ENCODE measurements around the gene OR4D2.
A peak's percentile ranks its signal among the peaks of the same experiment; 100 is the strongest.
"Not testable (repeated sequence)": the region's sequence is repeated elsewhere in the genome, so short reads cannot be mapped to it uniquely, and the experiment has no call there.

OR4D2 gene

DNA sequence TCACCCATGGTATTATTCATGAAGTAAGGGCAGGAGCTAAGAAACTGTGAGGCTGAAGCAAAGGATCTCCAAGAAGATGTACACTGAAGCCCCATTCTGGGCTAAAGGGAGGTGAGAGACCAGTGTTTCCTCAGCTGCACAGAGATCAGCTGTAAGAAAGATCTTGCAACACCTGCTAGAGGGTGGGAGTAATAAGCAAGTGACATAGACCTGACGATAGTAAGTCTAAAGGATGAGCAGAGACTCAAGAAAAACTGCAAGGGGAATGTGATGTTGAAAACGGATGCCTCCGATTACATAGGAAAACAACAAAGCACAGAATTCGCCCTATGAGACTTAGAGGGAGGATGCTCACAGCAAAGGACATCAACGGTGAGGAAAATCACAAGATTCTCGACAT is at the start of gene OR4D2:
Gene OR4D2 (plus strand): TSS at position 301 of the 400 bp plus-strand sequence. CDS start 2,674 bp downstream, outside the sequence.
- no peak for DNase-seq

DNA sequence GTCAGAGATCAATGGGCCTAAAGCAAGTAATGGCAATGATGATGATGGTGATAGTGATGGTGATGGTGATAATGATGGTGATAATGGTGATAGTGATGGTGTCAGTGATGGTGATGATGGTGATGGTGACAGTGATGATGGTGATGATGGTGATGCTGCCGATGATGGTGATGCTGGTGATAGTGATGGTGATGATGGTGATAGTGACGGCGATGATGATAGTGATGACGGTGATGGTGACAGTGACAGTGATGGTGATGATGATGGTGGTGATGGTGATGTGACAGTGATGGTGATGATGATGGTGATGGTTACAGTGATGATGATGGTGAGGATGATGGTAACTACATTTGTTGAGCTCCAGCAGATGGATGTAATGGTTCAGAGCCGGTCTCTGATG is 49.4 kb upstream of the OR4D2 start:
- no peak for DNase-seq

GRCh38 chr17:58119491-58119890 is 47.3 kb upstream of the OR4D2 start:
- no peak for DNase-seq

DNA sequence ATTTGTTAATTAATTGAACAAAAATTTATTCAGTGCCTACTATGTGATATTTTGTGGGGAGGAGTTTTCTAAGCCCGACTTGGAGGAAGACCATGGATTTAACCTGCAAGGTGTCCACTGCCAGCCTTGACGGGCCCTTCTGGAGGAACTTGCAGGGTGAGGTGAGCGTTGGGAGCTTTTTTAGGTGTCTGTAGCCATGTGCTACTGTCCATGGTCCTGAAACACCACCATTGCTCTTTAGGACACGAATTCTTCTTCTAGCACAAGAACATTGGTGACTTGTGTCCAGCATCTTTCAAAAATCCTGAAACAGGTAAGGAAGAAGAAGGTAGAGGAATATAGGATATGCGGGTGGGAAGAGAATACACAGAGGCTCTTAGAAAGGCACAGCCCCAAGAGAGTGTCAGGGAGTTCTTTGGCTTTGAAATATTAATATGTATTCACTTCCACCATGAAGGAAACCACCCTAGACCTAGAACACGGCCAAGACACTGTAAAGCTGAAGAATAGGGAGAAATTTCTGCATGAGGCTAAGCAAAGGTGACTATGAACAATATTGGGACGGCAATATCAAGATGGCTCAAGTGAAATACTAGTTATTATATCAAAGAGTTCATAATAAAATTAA is 46.5 kb upstream of the OR4D2 start:
- DNase-seq = no peak

DNA sequence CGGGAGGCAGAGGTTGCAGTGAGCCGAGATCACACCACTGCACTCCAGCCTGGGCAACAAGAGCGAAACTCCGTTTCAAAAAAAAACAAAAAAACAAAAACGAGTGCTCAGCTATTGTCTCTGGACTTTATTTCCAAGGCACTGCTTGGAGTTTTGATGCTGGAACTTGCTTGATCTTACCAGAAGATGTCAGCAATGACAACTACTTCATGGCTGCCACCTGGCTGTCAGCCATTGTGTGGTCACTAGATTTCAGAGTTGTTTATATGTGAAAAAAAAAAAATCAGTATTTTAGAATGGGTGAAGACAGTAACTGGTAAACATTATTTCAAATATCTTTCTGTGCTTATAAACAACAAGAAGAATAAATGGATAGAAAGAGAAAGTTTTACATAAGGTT is 44.9 kb upstream of the OR4D2 start:
- no peak for DNase-seq

GRCh38 chr17:58127846-58128245 is 38.9 kb upstream of the OR4D2 start:
- DNase-seq = no peak

DNA sequence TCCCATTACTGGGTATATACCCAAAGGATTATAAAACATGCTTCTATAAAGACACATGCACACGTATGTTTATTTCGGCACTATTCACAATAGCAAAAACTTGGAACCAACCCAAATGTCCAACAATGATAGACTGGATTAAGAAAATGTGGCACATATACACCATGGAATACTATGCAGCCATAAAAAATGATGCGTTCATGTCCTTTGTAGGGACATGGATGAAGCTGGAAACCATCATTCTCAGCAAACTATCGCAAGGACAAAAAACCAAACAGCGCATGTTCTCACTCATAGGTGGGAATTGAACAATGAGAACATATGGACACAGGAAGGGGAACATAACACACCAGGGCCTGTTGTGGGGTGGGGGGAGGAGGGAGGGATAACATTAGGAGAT is 34.1 kb upstream of the OR4D2 start:
- not testable (repeated sequence) for DNase-seq

GRCh38 chr17:58136669-58137279 is 30.0 kb upstream of the OR4D2 start:
- DNase-seq = peak; percentile 14

- no peak for DNase-seq
These were observed 25.3 kb upstream of the OR4D2 start for GRCh38 chr17:58141505-58141904.

DNA sequence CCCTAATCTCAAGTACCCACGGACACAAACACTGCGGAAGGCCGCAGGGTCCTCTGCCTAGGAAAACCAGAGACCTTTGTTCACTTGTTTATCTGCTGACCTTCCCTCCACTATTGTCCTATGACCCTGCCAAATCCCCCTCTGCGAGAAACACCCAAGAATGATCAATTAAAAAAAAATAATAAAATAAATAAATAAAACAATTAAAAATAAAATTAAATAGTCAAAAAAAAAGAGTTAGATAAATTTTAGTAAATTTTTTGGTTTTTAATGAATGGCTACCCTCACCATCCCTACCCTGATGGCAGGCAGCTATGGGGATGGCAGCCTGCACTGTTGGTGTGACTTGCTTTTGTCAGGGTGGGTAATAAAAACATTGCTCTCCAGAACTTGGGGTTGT is 23.4 kb upstream of the OR4D2 start:
- not testable (repeated sequence) for DNase-seq

DNA sequence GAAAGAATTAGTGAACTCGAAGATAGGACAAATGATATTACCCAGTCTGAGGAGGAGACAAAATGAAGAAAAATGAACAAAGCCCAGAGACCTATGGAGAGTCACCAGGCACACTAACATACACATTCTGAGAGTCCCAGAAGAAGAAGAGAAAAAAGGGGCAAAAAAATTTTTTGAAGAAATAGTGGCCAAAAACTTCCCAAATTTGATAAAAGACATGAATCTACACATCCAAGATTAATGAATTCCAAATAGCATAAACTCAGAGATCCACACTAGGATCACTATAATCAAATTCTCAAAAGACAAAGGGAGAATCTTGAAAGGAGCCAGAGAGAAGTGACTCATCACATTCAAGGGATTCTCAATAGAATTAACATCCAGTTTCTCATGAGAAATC is 22.0 kb upstream of the OR4D2 start:
- DNase-seq = no peak

- no peak for DNase-seq
These were observed 18.8 kb upstream of the OR4D2 start, which contains the start of gene OR4D1 for GRCh38 chr17:58147930-58148434. Gene OR4D1, plus strand, starts transcription at chr17:58148384. Its CDS starts 6,770 bp downstream, at chr17:58155154.

DNA sequence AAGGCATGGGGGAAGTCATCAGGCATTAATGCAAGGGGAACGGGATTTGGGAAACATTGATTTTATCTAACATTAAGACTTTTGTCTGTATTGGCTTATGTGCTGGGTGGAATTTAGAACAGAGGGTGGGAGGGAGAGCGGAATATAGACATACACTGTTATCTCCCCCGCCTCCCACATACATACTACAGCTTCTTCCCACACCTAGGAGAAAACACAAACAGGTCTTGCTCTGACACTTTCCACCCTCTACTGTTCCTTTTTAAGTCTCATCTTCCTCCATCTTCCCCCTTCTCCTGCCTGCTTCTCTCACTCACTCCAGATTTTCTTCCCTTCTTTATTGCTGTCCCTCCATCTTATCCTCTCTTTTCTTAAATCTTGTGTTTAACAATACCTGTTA is 18.2 kb upstream of the OR4D2 start:
- no peak for DNase-seq

DNA sequence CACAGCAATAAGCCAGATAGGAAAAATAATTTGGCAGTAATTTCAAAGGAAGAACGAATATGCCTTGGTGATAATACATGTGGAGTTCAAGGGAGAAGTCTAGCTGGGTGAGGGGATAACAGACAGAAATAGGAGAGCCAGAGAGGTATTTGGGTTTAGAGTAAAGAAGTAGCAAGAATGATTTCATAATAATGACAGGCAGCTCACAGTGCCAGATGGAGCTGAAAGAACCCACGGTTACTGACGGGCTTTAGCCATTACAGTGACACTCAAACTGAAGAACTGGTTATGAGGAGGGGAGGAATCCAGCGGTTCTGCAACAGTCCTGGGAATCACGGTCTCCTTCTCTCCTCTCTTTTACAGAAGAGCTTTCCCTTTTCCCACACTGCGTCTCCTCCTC is 16.4 kb upstream of the OR4D2 start:
- no peak for DNase-seq

DNA sequence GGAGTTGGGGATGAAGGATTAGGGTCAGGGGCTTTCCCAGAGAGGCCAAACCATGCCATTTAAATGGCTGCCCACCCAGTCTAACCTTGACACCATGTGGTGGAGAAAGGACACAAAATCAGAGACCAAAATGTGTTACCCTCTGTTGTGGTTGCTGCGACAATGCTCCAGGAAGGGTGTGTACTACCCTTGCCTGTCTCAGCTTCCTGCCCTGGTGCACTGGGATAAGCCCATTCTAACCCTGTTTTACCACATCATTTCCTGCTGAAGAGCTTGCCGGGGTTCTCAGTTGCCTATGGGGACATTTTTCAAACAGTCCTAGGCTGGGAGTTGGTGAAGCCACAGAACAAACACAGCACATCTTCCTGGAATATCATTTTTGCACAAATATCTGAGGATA is 13.7 kb upstream of the OR4D2 start:
- no peak for DNase-seq

- no peak for DNase-seq
These were observed 13.1 kb upstream of the OR4D2 start for GRCh38 chr17:58153671-58154070.

DNA sequence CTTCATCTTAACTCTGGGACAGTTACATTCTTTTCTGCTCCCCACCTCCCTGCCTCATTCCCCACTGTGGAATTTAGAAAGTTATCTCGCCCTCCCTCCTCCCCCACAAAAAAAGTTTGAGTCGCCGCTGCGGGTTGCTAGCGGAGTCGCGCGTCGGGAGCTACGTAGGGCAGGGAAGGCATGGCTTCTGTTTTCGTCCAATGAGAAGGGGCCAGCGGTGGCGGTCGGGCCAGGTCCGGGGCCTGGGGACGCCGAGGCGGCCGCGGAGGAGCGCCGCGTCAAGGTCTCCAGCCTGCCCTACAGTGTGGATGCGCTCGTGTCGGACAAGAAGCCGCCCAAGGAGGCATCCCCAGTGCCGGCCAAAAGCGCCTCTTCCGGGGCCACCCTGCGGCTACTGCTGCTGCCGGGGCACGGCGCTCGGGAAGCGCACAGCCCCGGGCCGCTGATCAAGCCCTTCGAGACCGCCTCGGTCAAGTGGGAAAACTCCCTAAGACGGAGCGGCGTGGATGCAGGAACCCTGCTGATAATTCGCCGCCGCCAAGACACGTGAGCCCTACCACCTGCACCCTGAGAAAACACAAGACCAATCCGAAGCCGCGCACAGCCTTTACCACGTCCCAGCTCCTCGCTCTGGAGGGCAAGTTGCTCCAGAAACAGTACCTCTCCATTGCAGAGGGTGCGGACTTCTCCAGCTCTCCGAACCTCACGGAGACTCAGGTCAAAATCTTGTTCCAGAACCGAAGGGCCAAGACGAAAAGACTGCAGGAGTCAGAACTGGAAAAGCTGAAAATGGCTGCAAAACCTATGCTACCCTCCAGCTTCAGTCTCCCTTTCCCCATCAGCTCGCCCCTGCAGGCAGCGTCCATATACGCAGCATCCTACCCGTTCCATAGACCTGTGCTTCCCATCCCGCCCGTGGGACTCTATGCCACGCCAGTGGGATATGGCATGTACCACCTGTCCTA is 9.7 kb upstream of the OR4D2 start:
- DNase-seq = no peak

DNA sequence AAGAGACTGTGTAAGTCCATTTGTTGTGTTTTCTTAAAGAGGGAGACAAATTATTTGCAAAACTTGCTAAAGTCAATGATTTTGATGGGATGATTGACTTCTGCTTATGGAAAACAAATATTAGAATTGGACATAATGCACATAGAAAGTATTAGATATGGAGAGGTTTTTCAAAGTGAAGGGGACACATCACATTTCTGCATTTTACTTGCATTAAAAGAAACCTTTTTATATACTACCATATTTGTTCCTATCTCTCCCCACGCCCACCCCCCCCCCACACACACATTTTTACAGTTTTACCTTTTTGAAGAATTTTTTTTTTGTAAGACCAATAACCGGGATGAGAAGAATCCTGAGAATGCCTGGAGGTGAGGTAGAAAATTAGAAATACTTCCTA is 8.6 kb upstream of the OR4D2 start:
- DNase-seq = no peak

GRCh38 chr17:58161566-58161965 is 5.2 kb upstream of the OR4D2 start:
- DNase-seq = no peak

GRCh38 chr17:58165981-58166380 is 801 bp upstream of the OR4D2 start:
- DNase-seq = no peak

DNA sequence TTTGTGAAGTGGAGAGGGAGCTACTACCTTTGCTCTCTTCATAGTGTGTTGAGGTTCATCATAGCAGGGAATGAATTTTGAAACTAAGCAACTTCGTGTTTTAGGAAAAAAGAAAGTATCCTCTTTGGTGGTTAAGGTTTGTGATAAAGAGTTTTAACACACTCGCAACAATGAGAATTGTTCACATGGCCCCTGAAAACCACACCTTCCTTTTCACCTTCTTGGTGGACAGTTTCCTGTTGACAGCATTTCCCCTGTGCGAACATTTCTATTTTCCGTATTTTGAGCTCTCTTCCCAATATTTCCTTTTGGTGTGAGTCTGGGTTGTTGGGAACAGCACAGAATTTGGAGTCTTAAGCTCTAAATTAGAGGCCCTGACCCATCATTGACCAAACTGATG is 3.8 kb downstream of the OR4D2 start:
- DNase-seq = no peak

- peak; percentile 31 for DNase-seq
These were observed 5.7 kb downstream of the OR4D2 start for GRCh38 chr17:58172369-58173071.

- no peak for DNase-seq
These were observed 8.1 kb downstream of the OR4D2 start for GRCh38 chr17:58174871-58175270.
